Activated T-helper 1 cell treated with anti-CD3 and anti-CD28 coated beads, Interleukin-12 subunit alpha, Interleukin-12 subunit beta, Interleukin-2, Interleukin-4 antibody, amounts not matched to agents 30 ng/mL and 10 ng/mL and 1 ng/mL, durations not matched to agents 14 hours and 24 hours and 36 hours (primary cell): ENCODE measurements around the gene EXOC4. TPM values are rescaled to one million over a fixed set of nuclear protein-coding genes. Genes with fewer than 3 reads are reported as not detected.

Experiments used
- DNase-seq: peaks from one replicate; pipeline ENCODE4 v3.0.0; 2021; ENCODE audit warnings: low spot score
- H3K27ac Mint-ChIP-seq: one replicate; pipeline ENCODE4 v1.8.0; 2021; ENCODE audit warnings: mild to moderate bottlenecking, mixed read lengths
- H3K27me3 Mint-ChIP-seq: one replicate; pipeline ENCODE4 v1.8.0; 2022; ENCODE audit warnings: mild to moderate bottlenecking, moderate library complexity, mixed read lengths; ENCODE audit not compliant: insufficient read depth
- H3K36me3 Mint-ChIP-seq: one replicate; pipeline ENCODE4 v1.8.0; 2021; ENCODE audit warnings: low read depth, mixed read lengths
- H3K4me1 Mint-ChIP-seq: one replicate; pipeline ENCODE4 v1.8.0; 2021; ENCODE audit warnings: low read depth, mixed read lengths
- H3K4me3 Mint-ChIP-seq: one replicate; pipeline ENCODE4 v1.8.0; 2021; ENCODE audit warnings: mild to moderate bottlenecking, moderate library complexity, mixed read lengths
- H3K9me3 Mint-ChIP-seq: one replicate; pipeline ENCODE4 v1.8.0; 2021; ENCODE audit warnings: mixed read lengths
- intact Hi-C: fragments of 100-400 bp; cut with micrococcal nuclease; formaldehyde crosslinking; loops from one replicate; pipeline ENCODE4 v1.15.1; 2024
- total RNA-seq: library from RNA; stranded (reverse); gene quantifications from 2 replicates; pipeline ENCODE4 v1.2.3, GENCODE V29; 2022

The EXOC4 gene
- total RNA-seq, 1 donor from 2014 or later = 58.6 TPM

GRCh38 chr7:133331861-133332260 lies 79.0 kb downstream of the EXOC4 start:
- Mint-ChIP-seq H3K4me1 (no peaks in the 10 kb centered on the region), H3K27ac (no peak overlapping the region), H3K27me3 (no peaks in the 10 kb centered on the region), H3K4me3 (no peak overlapping the region), H3K36me3 (peaks cover 15% of the 10 kb centered on the region), H3K9me3 (peaks cover 11% of the 10 kb centered on the region)
- no peak for DNase-seq
- intact Hi-C loops = no loop called here

- Mint-ChIP-seq H3K36me3 (peaks cover 18% of the 10 kb centered on the region), H3K9me3 (peaks cover 52% of the 10 kb centered on the region), H3K4me3 (no peak overlapping the region), H3K4me1 (no peaks in the 10 kb centered on the region), H3K27ac (no peak overlapping the region), H3K27me3 (no peaks in the 10 kb centered on the region)
- no peak for DNase-seq
- intact Hi-C loops = no loop called here
Measured at GRCh38 chr7:133339772-133340171, 86.9 kb downstream of the EXOC4 start.

- DNase-seq = no peak
- intact Hi-C loops = no loop called here
Measured at GRCh38 chr7:133344275-133344674, 91.4 kb downstream of the EXOC4 start.

GRCh38 chr7:133345690-133346421 lies 93.0 kb downstream of the EXOC4 start:
- Mint-ChIP-seq H3K27ac (no peak overlapping the region), H3K27me3 (no peaks in the 10 kb centered on the region), H3K36me3 (peaks cover 5% of the 10 kb centered on the region), H3K4me1 (peaks cover 5% of the 10 kb centered on the region), H3K4me3 (no peak overlapping the region), H3K9me3 (peaks cover 34% of the 10 kb centered on the region)
- intact Hi-C loops = no loop called here
- DNase-seq = no peak

More at GRCh38 chr7:133344275-133344674, 91.4 kb downstream of the EXOC4 start:
- Mint-ChIP-seq H3K4me1 (peaks cover 3% of the 10 kb centered on the region), H3K27me3 (no peaks in the 10 kb centered on the region), H3K9me3 (peaks cover 38% of the 10 kb centered on the region), H3K4me3 (no peak overlapping the region), H3K36me3 (peaks cover 11% of the 10 kb centered on the region), H3K27ac (no peak overlapping the region)

- DNase-seq = no peak
- H3K9me3 Mint-ChIP-seq = peaks cover 24% of the 10 kb centered on the region
- no peaks in the 10 kb centered on the region for H3K27me3 Mint-ChIP-seq
- peaks cover 5% of the 10 kb centered on the region for H3K4me1 Mint-ChIP-seq
- H3K36me3 Mint-ChIP-seq = peaks cover 2% of the 10 kb centered on the region
- intact Hi-C loops = no loop called here
- no peak overlapping the region for H3K27ac Mint-ChIP-seq
- no peak overlapping the region for H3K4me3 Mint-ChIP-seq
Measured at GRCh38 chr7:133348250-133348649, 95.4 kb downstream of the EXOC4 start.

GRCh38 chr7:133349101-133349500 lies 96.2 kb downstream of the EXOC4 start:
- Mint-ChIP-seq H3K9me3 (peaks cover 30% of the 10 kb centered on the region), H3K27ac (no peak overlapping the region), H3K36me3 (peaks cover 4% of the 10 kb centered on the region), H3K4me1 (peaks cover 5% of the 10 kb centered on the region), H3K4me3 (no peak overlapping the region), H3K27me3 (no peaks in the 10 kb centered on the region)
- intact Hi-C loops = no loop called here
- DNase-seq = no peak

GRCh38 chr7:133352430-133352829 lies 99.6 kb downstream of the EXOC4 start:
- no peak overlapping the region for H3K27ac Mint-ChIP-seq
- DNase-seq = no peak
- H3K4me3 Mint-ChIP-seq = no peak overlapping the region
- peaks cover 9% of the 10 kb centered on the region for H3K36me3 Mint-ChIP-seq
- peaks cover 32% of the 10 kb centered on the region for H3K9me3 Mint-ChIP-seq
- peaks cover 5% of the 10 kb centered on the region for H3K4me1 Mint-ChIP-seq
- intact Hi-C loops = no loop called here
- H3K27me3 Mint-ChIP-seq = no peaks in the 10 kb centered on the region

GRCh38 chr7:133353775-133354174 lies 100.9 kb downstream of the EXOC4 start:
- H3K4me1 Mint-ChIP-seq = peaks cover 5% of the 10 kb centered on the region
- peaks cover 9% of the 10 kb centered on the region for H3K36me3 Mint-ChIP-seq
- intact Hi-C loops = no loop called here
- H3K27ac Mint-ChIP-seq = no peak overlapping the region
- no peak overlapping the region for H3K4me3 Mint-ChIP-seq
- peaks cover 32% of the 10 kb centered on the region for H3K9me3 Mint-ChIP-seq
- no peaks in the 10 kb centered on the region for H3K27me3 Mint-ChIP-seq
- DNase-seq = no peak

- intact Hi-C loops = no loop called here
- Mint-ChIP-seq H3K9me3 (peaks cover 26% of the 10 kb centered on the region), H3K36me3 (peaks cover 8% of the 10 kb centered on the region)
Measured at GRCh38 chr7:133354546-133355324, 101.9 kb downstream of the EXOC4 start.

DNA sequence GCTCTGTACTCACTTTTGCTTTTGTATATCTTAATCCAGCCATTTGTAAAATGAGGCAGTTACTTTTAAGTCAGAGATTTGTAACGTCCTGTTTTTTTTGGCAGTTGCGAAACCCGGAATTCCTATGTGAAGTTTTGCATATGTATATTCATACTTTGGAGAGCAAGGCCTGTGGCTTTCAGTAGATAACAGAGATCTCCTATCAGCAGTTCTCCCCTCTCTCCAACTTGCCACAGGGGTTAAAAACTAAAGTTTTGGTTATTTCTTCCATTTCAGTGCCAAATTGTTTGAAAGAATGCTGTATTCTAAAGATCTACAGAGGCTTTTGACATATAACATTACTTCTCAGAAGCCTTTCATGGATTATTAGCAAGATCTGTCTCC lies 102.4 kb downstream of the EXOC4 start:
- no peaks in the 10 kb centered on the region for H3K4me1 Mint-ChIP-seq

More at GRCh38 chr7:133354546-133355324, 101.9 kb downstream of the EXOC4 start:
- no peaks in the 10 kb centered on the region for H3K27me3 Mint-ChIP-seq
- no peak for DNase-seq
- H3K4me1 Mint-ChIP-seq = no peaks in the 10 kb centered on the region
- H3K27ac Mint-ChIP-seq = no peak overlapping the region
- no peak overlapping the region for H3K4me3 Mint-ChIP-seq

DNA sequence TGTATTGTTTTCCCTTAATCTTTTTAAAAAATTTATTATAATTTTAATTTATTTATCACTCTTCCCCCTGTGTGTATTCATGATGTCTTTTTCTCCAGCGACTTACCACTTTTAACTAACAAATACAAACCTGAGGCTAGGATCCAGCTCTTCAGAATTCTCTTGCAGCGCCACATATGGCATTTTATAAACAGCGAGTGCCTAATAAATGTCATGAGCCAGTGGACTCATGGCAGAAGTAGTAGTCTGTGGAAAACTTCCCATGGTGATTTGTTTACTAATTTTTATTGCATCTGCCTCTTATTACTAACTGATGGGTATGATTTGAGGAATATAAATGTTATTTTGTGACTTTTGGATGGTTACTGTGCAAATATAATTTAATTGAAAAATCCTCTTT lies 102.9 kb downstream of the EXOC4 start:
- Mint-ChIP-seq H3K27me3 (no peaks in the 10 kb centered on the region), H3K4me3 (no peak overlapping the region), H3K9me3 (peaks cover 18% of the 10 kb centered on the region), H3K36me3 (peaks cover 7% of the 10 kb centered on the region), H3K4me1 (no peaks in the 10 kb centered on the region), H3K27ac (no peak overlapping the region)
- DNase-seq = no peak
- intact Hi-C loops = no loop called here

More for the DNA sequence above, 102.4 kb downstream of the EXOC4 start:
- no peak overlapping the region for H3K27ac Mint-ChIP-seq
- intact Hi-C loops = no loop called here
- no peak overlapping the region for H3K4me3 Mint-ChIP-seq
- no peaks in the 10 kb centered on the region for H3K27me3 Mint-ChIP-seq
- peaks cover 7% of the 10 kb centered on the region for H3K36me3 Mint-ChIP-seq
- peaks cover 20% of the 10 kb centered on the region for H3K9me3 Mint-ChIP-seq
- DNase-seq = no peak

GRCh38 chr7:133358708-133359107 lies 105.8 kb downstream of the EXOC4 start:
- H3K27ac Mint-ChIP-seq = no peak overlapping the region
- H3K9me3 Mint-ChIP-seq = peaks cover 3% of the 10 kb centered on the region

DNA sequence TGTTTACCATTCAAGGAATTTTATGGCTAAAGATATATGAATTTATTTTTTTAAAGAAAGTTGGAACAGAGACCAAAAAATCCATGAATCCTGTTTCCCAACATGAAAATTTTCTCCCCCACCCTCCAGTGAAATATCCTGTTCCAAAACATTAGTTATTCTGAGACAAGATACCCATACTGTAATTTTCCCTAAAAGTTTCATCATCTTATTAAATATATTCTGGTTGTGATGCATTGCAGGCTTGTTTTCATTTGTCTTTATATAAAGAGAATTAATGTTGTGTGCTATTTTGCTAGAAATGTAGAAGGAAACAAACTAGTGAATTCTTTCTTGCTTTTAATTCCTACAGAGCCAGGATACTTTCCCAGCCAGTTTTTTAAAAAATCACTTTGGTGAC lies 106.6 kb downstream of the EXOC4 start:
- no peaks in the 10 kb centered on the region for H3K4me1 Mint-ChIP-seq
- intact Hi-C loops = no loop called here
- H3K27me3 Mint-ChIP-seq = no peaks in the 10 kb centered on the region
- H3K27ac Mint-ChIP-seq = no peak overlapping the region
- peaks cover 6% of the 10 kb centered on the region for H3K36me3 Mint-ChIP-seq
- H3K9me3 Mint-ChIP-seq = no peaks in the 10 kb centered on the region
- no peak for DNase-seq
- no peak overlapping the region for H3K4me3 Mint-ChIP-seq

More at GRCh38 chr7:133358708-133359107, 105.8 kb downstream of the EXOC4 start:
- intact Hi-C loops = no loop called here
- H3K4me3 Mint-ChIP-seq = no peak overlapping the region
- no peaks in the 10 kb centered on the region for H3K27me3 Mint-ChIP-seq
- peaks cover 6% of the 10 kb centered on the region for H3K36me3 Mint-ChIP-seq
- H3K4me1 Mint-ChIP-seq = no peaks in the 10 kb centered on the region
- no peak for DNase-seq
